SK-N-SH (cell line): ENCODE data around the gene CPN1. TPM values are rescaled to one million over a fixed set of nuclear protein-coding genes. Genes with fewer than 3 reads are reported as not detected.

Experiments used
- CTCF ChIA-PET: fragments of 300-600, 350-600 bp; formaldehyde crosslinking; extraction: SDS; loops from one replicate; lab custom pipeline; 2021; lab: Yijun Ruan, JAX
- POLR2A ChIA-PET: fragments of 350-600 bp; sonication (Branson Sonifier 250); formaldehyde crosslinking; extraction: SDS; loops from one replicate; lab custom pipeline; 2020; ENCODE audit warnings: antibody characterized with exemption, inconsistent platforms; lab: Yijun Ruan, JAX
- DNase-seq: peaks from one replicate; pipeline ENCODE4 v3.0.0; 2012
- H2AFZ ChIP-seq: fragments of 200-600 bp; sonication (generic); 2 replicates; pipeline ENCODE4 v1.8.1; 2016; ENCODE audit warnings: antibody characterized with exemption, mild to moderate bottlenecking, low read depth
- H3F3A ChIP-seq: fragments of 200-600 bp; sonication (generic); replicated peaks from 2 replicates; pipeline ENCODE3; 2016; ENCODE audit warnings: antibody characterized with exemption, mild to moderate bottlenecking; ENCODE audit not compliant: insufficient read depth
- H3K27ac ChIP-seq, 2 experiments: fragments of 200-500 bp in 1 of 2; fragments of 200-600 bp in 1 of 2; sonication (Bioruptor generic) in 1 of 2; sonication (generic), shearing (Covaris generic) in 1 of 2; 2 replicates each; pipeline versions ENCODE4 v1.5.1 to v1.6.1; 2014 to 2016; ENCODE audit warnings: low read depth in 2 of 2, inconsistent platforms in 1 of 2, low read length in 1 of 2, mild to moderate bottlenecking in 1 of 2, mixed read lengths in 1 of 2
- H3K27me3 ChIP-seq: fragments of 200-600 bp; sonication (generic), shearing (Covaris generic); 2 replicates; pipeline ENCODE4 v1.6.1; 2016; ENCODE audit warnings: mixed run types; ENCODE audit not compliant: insufficient read depth
- H3K36me3 ChIP-seq, 2 experiments: fragments of 200-500 bp in 1 of 2; fragments of 200-600 bp in 1 of 2; sonication (Bioruptor generic) in 1 of 2; sonication (generic) in 1 of 2; replicated peaks in 1 of 2; 2 replicates each; pipeline versions ENCODE3 to v1.5.1; 2014 to 2016; ENCODE audit warnings: low read length in 1 of 2, mild to moderate bottlenecking in 1 of 2; ENCODE audit not compliant: insufficient read depth in 2 of 2, control insufficient read depth in 1 of 2
- H3K4me1 ChIP-seq, 2 experiments: fragments of 200-500 bp in 1 of 2; fragments of 200-600 bp in 1 of 2; sonication (Bioruptor generic) in 1 of 2; sonication (generic), shearing (Covaris generic) in 1 of 2; 2 replicates each; pipeline versions ENCODE4 v1.5.1 to v1.6.1; 2014 to 2016; ENCODE audit warnings: low read depth in 1 of 2, low read length in 1 of 2, mixed run types in 1 of 2; ENCODE audit not compliant: insufficient read depth in 2 of 2, control insufficient read depth in 1 of 2
- H3K4me2 ChIP-seq: fragments of 200-600 bp; sonication (generic), shearing (Covaris generic); 2 replicates; pipeline ENCODE4 v1.6.1; 2017; ENCODE audit warnings: mixed run types
- H3K4me3 ChIP-seq, 2 experiments: fragments of 200-500 bp in 1 of 2; fragments of 200-600 bp in 1 of 2; sonication (Bioruptor generic) in 1 of 2; sonication (generic), shearing (Covaris generic) in 1 of 2; 2 replicates each; pipeline versions ENCODE4 v1.5.1 to v1.8.1; 2014 to 2016; ENCODE audit warnings: low read depth in 2 of 2, inconsistent platforms in 1 of 2, low read length in 1 of 2, mild to moderate bottlenecking in 1 of 2, mixed read lengths in 1 of 2, moderate library complexity in 1 of 2
- H3K79me2 ChIP-seq: fragments of 200-600 bp; sonication (generic); 2 replicates; pipeline ENCODE4 v1.8.1; 2017; ENCODE audit warnings: mild to moderate bottlenecking; ENCODE audit not compliant: insufficient read depth
- H3K9ac ChIP-seq: fragments of 200-600 bp; sonication (generic); 2 replicates; pipeline ENCODE4 v1.6.1; 2017; ENCODE audit warnings: mixed run types
- H3K9me2 ChIP-seq: fragments of 200-600 bp; sonication (generic); 2 replicates; pipeline ENCODE4 v1.6.1; 2017; ENCODE audit warnings: mixed run types
- H3K9me3 ChIP-seq: fragments of 200-600 bp; sonication (generic); 2 replicates; pipeline ENCODE4 v1.6.1; 2017; ENCODE audit warnings: mixed run types, mild to moderate bottlenecking, moderate library complexity
- H4K20me1 ChIP-seq: fragments of 200-600 bp; sonication (generic); 2 replicates; pipeline ENCODE4 v1.6.1; 2017; ENCODE audit warnings: mild to moderate bottlenecking, mixed run types; ENCODE audit not compliant: insufficient read depth
- CHD2 ChIP-seq: fragments of 150-350 bp; IDR thresholded peaks from 2 replicates; pipeline ENCODE4 v1.6.1; 2018; ENCODE audit warnings: low read length; ENCODE audit not compliant: partially characterized antibody
- ELF1 ChIP-seq: IDR thresholded peaks from 2 replicates; pipeline ENCODE4 v1.4.0; 2012
- EP300 ChIP-seq, 2 experiments: IDR thresholded peaks; 2 replicates each; pipeline versions ENCODE4 v1.4.0 to v1.6.1; 2012; ENCODE audit warnings: borderline replicate concordance in 1 of 2, low read depth in 1 of 2, low read length in 1 of 2
- EZH2phosphoT487 ChIP-seq: fragments of 200-600 bp; sonication (generic); IDR thresholded peaks from 2 replicates; pipeline ENCODE4 v1.6.1; 2017; ENCODE audit warnings: low read depth, mixed run types, mild to moderate bottlenecking, antibody characterized with exemption, moderate library complexity, borderline replicate concordance
- FOXJ3 ChIP-seq: sonication (generic); formaldehyde crosslinking; IDR thresholded peaks from 2 replicates; pipeline ENCODE4 v1.5.1; 2020; ENCODE audit warnings: mild to moderate bottlenecking, missing genetic modification reagents
- FOXM1 ChIP-seq: IDR thresholded peaks from 2 replicates; pipeline ENCODE4 v1.4.0; 2012; ENCODE audit warnings: low read depth, mild to moderate bottlenecking
- GABPA ChIP-seq: IDR thresholded peaks from 2 replicates; pipeline ENCODE4 v1.4.0; 2012; ENCODE audit warnings: low read depth, mild to moderate bottlenecking
- GATA2 ChIP-seq: sonication (generic); formaldehyde crosslinking; IDR thresholded peaks from 2 replicates; pipeline ENCODE4 v1.5.0; 2020; ENCODE audit warnings: mild to moderate bottlenecking, missing genetic modification reagents
- IRF3 ChIP-seq: fragments of 150-350 bp; IDR thresholded peaks from 2 replicates; pipeline ENCODE4 v1.6.1; 2016; ENCODE audit warnings: mild to moderate bottlenecking, low read depth, low read length
- JUND ChIP-seq: IDR thresholded peaks from 2 replicates; pipeline ENCODE4 v1.4.0; 2012
- MAX ChIP-seq: IDR thresholded peaks from 2 replicates; pipeline ENCODE4 v1.4.0; 2012; ENCODE audit warnings: low read depth
- MXI1 ChIP-seq: IDR thresholded peaks from 2 replicates; pipeline ENCODE4 v1.6.1; 2012; ENCODE audit warnings: mild to moderate bottlenecking, low read depth, low read length, improper control_type of control experiment
- NFIC ChIP-seq: IDR thresholded peaks from 2 replicates; pipeline ENCODE4 v1.4.0; 2012; ENCODE audit warnings: borderline replicate concordance
- PBX3 ChIP-seq: IDR thresholded peaks from 2 replicates; pipeline ENCODE4; 2012
- POLR2AphosphoS5 ChIP-seq: IDR thresholded peaks from 2 replicates; pipeline ENCODE4 v1.6.1; 2012; ENCODE audit warnings: low read depth, low read length
- RAD21 ChIP-seq: IDR thresholded peaks from 2 replicates; pipeline ENCODE4 v1.6.1; 2012; ENCODE audit warnings: mild to moderate bottlenecking, low read length
- RCOR1 ChIP-seq: fragments of 150-350 bp; IDR thresholded peaks from 2 replicates; pipeline ENCODE4 v1.6.1; 2017; ENCODE audit warnings: antibody characterized with exemption, low read length
- RXRA ChIP-seq: IDR thresholded peaks from 2 replicates; pipeline ENCODE4 v1.4.0; 2012; ENCODE audit warnings: low read depth, mild to moderate bottlenecking, borderline replicate concordance
- SIN3A ChIP-seq: IDR thresholded peaks from 2 replicates; pipeline ENCODE4 v1.6.1; 2012; ENCODE audit warnings: low read depth, mild to moderate bottlenecking, low read length, moderate library complexity, borderline replicate concordance
- SMC3 ChIP-seq: IDR thresholded peaks from 2 replicates; pipeline ENCODE4 v1.6.1; 2012; ENCODE audit warnings: low read depth, low read length, improper control_type of control experiment
- TCF12 ChIP-seq: IDR thresholded peaks from 2 replicates; pipeline ENCODE4 v1.4.0; 2012
- USF1 ChIP-seq: IDR thresholded peaks from 2 replicates; pipeline ENCODE4 v1.4.0; 2012; ENCODE audit warnings: low read depth, borderline replicate concordance
- YY1 ChIP-seq: IDR thresholded peaks from 2 replicates; pipeline ENCODE4 v1.4.0; 2012; ENCODE audit warnings: low read depth, mild to moderate bottlenecking
- ZBTB33 ChIP-seq: IDR thresholded peaks from 2 replicates; pipeline ENCODE4 v1.4.0; 2012; ENCODE audit warnings: low read depth, borderline replicate concordance
- WGBS: methylation state at CpG from one replicate; pipeline ENCODE4 v1.1.6; 2017; ENCODE audit warnings: low lambda C conversion rate; 5-methylcytosine and 5-hydroxymethylcytosine counted together
- polyA plus RNA-seq, 3 experiments: library from polyadenylated mRNA; depleted of rRNA; stranded (reverse); fragments of >200 nt; gene quantifications; 2 replicates each; pipeline ENCODE4 v1.2.3, GENCODE V29; 2012

CPN1 gene
- polyA plus RNA-seq, 1 of the 3 experiments (the other 2 are of a cell fraction): not detected

GRCh38 chr10:100104300-100104699 is 22.6 kb upstream of the CPN1 start:
- DNase-seq: no peak
- 60% methylated on average over 5 of the region's 5 CpGs for WGBS
- no peaks in the 10 kb centered on the region for H3K9me3 ChIP-seq
- H3K9me2 ChIP-seq: no peaks in the 10 kb centered on the region
- H2AFZ ChIP-seq: no peak overlapping the region
- H3K4me1 ChIP-seq: no peaks in the 10 kb centered on the region; a peak in 1 of 4 replicates
- H3F3A ChIP-seq: no peaks in the 10 kb centered on the region
- no peaks in the 10 kb centered on the region; the same call in 1 of the 2 replicates for H3K27me3 ChIP-seq
- H3K79me2 ChIP-seq: no peaks in the 10 kb centered on the region
- no peak overlapping the region for H3K4me3 ChIP-seq
- ChIA-PET CTCF (no interaction called here), POLR2A (interaction anchor here (0.6 kb wide), 1 partner anchor 254 kb away, joined by 4 read pairs; no protein-coding TSS in a partner anchor)
- H3K9ac ChIP-seq: no peak overlapping the region
- H4K20me1 ChIP-seq: no peaks in the 10 kb centered on the region
- no peak overlapping the region for H3K4me2 ChIP-seq
- TF ChIP-seq GATA2 (CRISPR knock-in tag): no peak
- no peak for TF ChIP-seq MAX
- TF ChIP-seq NFIC: no peak
- TF ChIP-seq RAD21: no peak
- no peak for TF ChIP-seq EP300 (IDR thresholded peaks at IDR 0.05; ENCODE audit: borderline replicate concordance in 1 of 2, low read depth in 1 of 2, low read length in 1 of 2)
- no peak for TF ChIP-seq JUND
- TF ChIP-seq MXI1: no peak
- no peak for TF ChIP-seq SMC3
- TF ChIP-seq USF1: no peak
- no peak for TF ChIP-seq IRF3
- no peak for TF ChIP-seq FOXJ3 (CRISPR knock-in tag)
- no peak for TF ChIP-seq EZH2phosphoT487
- TF ChIP-seq SIN3A: no peak
- no peaks in the 10 kb centered on the region for H3K36me3 ChIP-seq
- no peak overlapping the region for H3K27ac ChIP-seq

GRCh38 chr10:100103581-100103980 is 21.9 kb upstream of the CPN1 start:
- Histone ChIP-seq H3K27me3 (no peaks in the 10 kb centered on the region; the same call in 1 of the 2 replicates), H3K9me3 (no peaks in the 10 kb centered on the region), H3K36me3 (no peaks in the 10 kb centered on the region), H3K79me2 (no peaks in the 10 kb centered on the region), H3K4me3 (no peak overlapping the region), H4K20me1 (no peaks in the 10 kb centered on the region), H3F3A (no peaks in the 10 kb centered on the region), H2AFZ (no peak overlapping the region), H3K9me2 (no peaks in the 10 kb centered on the region), H3K9ac (no peak overlapping the region), H3K27ac (no peak overlapping the region), H3K4me1 (no peaks in the 10 kb centered on the region; a peak in 1 of 4 replicates), H3K4me2 (no peak overlapping the region)
- DNase-seq: no peak
- CTCF ChIA-PET: no interaction called here
- POLR2A ChIA-PET: no interaction called here
- 57% methylated on average over 5 of the region's 5 CpGs for whole genome bisulfite sequencing
- no peak for TF ChIP-seq YY1
- TF ChIP-seq RCOR1: no peak
- TF ChIP-seq FOXM1: no peak
- no peak for TF ChIP-seq NFIC
- TF ChIP-seq TCF12: no peak
- TF ChIP-seq GABPA: no peak
- TF ChIP-seq PBX3: no peak
- TF ChIP-seq EP300 (IDR thresholded peaks at IDR 0.05; ENCODE audit: borderline replicate concordance in 1 of 2, low read depth in 1 of 2, low read length in 1 of 2): no peak
- no peak for TF ChIP-seq ELF1
- TF ChIP-seq MXI1: no peak
- no peak for TF ChIP-seq CHD2
- no peak for TF ChIP-seq POLR2AphosphoS5
- TF ChIP-seq RXRA: no peak
- TF ChIP-seq ZBTB33: no peak
- TF ChIP-seq MAX: no peak
- no peak for TF ChIP-seq JUND
